ENCODE measurements around the gene FOXP4.

The FOXP4 gene

DNA sequence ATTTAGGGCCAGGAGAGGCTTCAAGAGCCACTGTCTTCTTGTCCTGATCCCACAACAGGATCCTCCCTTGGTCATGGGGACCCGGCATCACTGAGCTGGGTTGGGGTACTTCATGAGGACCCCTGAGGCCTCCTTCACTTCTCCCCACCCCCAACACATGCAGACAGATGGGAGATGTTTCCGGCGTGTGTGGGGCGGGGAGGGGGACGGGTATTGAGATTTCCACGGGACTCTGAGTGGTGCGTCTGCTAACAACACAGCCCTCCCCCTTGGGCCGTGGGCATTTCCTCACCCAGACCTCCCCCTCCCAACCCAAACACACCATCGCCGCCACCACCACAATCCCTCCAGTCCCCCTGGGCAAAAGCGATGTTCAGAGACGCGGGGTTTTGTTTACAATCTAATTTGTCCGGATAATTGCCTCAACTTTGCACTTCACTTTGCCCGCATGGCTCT lies 906 bp upstream of the FOXP4 start:
- H3K27ac ChIP-seq: no peak overlapping the region
- DNase-seq (ENCODE audit: low read depth, low spot score): no peak

DNA sequence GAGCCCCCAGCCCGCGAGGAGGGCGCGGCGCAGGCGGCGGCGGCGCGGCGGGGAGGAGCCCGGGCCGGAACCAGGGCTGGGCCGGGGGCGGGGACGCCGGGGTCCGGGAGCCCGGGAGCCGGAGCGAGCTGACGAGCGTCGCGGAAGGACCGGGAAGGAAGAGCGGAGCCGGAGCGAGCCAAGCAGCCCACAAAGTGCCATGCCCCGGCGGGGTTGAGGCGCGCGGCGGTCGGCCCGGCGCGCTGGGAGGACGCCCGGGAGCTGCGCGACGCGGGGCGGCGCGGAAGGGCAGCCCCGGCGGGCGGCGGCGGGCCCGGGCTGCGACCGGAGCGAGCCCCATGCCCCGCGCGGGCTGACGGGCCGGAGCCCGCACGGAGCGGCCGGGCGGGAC lies 289 bp downstream of the FOXP4 start:
- peak overlapping the region; percentile 77 for H3K27ac ChIP-seq
- no peak for DNase-seq (ENCODE audit: low read depth, low spot score)

DNA sequence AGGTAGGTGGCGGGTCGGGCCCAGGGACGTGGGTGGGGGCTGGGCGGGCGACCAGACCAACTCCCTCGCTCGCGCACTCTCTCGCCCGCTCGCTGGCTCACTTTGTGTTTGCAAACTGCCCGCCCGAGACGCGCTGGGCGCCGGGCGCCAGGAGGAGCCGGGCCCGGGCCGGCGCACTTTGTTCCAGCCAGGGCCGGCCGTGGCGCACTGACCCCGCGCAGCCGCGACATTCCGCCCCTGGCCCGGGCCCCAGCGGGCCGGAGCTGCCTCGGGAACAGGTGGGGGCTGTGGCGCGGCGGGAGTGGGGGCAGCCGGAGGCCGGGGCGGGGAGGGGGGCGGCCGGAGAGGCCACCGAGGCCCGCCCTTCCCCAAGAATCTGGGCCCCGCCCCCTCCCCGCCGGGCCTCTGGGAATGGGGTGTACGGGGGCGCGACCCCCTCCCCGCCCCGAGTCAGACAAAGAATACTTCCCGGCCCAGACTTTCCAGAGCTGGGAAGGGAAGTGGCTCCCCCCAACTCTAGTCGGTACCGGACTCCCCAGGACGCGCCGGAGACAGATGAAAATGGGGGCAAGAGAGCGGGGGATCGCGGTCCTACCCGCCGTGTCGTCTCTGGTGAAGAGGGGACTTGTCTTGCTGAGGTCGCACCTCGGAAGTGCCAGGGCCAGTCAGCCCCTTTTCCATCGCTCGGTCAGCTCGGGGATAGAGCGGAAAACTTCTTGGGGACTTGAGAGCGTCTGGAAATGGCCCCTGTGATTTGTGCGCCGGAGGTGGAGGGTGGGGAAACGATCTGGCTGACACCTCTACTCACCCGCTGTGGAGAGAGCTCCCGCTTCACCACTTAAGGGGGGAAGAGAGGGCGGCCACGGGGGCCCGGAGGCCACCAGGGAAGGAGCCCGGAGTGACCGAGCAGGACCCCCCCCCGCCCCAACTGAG lies 951 bp downstream of the FOXP4 start:
- H3K27ac ChIP-seq: peak overlapping the region; percentile 77
- DNase-seq (ENCODE audit: low read depth, low spot score): no peak

DNA sequence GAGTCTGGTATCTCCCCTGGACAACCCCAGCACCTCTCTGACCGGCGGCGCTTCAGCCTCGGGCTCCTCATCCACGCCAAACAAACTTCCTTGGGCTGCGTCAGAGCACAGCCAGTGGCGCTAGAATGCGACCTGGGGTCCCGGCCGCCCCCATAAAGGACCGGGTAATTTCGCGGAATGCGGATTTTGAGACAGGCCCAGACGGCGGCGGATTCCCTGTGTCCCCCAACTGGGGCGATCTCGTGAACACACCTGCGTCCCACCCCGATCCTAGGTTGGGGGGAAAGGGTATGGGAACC lies 1.6 kb downstream of the FOXP4 start:
- DNase-seq (ENCODE audit: low read depth, low spot score): no peak
- no peak overlapping the region for H3K27ac ChIP-seq

DNA sequence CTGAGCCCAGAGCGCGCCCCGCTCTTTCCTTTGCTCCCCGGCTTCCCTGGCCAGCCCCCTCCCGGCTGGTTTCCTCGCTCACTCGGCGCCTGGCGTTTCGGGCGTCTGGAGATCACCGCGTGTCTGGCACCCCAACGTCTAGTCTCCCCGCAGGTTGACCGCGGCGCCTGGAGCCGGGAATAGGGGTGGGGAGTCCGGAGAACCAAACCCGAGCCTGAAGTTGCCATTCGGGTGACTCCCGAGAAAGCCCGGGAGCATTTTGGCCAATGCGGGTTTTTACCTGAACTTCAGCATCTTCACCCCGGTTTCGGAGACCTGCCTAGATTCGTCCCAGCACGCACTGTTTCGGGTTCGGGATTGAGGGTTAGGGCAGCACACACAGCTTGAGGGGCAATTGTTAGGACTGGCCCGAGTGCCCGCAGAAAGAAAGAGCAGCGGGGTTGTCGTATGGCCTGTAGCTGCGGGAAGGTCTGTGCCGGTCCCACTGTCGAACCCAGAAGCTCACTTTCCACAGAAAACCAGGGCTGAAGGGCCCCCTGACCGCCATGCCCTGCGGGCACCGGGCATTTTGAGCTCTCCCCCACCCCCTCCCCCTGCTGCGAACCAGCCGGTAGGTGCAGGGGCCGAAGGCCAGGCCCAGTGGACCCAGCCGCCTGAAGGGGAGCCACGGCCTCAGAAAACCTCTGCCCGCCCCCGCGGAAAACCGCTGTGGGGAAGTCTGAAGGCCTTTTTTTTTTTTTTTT lies 2.1 kb downstream of the FOXP4 start:
- H3K27ac ChIP-seq: no peak overlapping the region
- DNase-seq (ENCODE audit: low read depth, low spot score): no peak

DNA sequence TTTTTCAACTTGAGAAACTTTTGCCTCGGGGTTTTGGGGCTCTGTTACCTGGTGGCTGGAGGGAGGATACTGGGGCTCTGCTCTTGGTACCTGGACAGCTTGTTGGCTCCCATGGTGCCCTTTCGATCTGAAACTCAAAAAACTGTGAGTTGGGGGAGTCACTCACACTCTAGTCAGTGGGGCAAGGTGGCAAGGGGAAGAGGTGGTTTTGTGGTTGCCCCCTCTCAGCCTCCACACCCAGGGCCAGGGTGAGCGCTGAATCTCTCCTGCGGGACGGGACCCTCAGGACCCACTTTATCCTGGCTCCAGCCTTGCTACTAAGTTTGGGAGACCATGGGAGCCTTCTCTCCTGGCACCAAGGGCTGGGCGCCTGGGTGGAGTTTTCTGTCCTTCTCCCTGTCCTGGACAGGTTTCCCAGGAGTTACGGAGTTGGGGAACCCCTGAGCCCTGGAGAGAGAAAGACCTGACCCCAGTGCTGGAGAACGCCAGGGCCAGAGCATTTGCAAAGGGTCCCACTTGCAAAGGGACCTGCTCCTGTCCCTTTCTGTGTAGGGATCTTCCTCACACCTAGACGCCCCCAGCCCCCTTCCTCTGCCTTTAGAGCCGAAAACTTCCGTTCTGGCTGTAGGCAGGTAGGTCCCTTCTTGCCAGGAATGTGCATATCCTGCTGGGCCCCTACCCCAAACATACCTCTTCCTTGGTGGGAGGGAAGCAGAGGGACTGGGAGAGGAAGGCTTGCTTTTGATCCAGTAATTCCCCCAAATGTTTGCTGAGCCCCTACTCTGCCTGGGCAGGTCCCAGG lies 2.9 kb downstream of the FOXP4 start:
- no peak overlapping the region for H3K27ac ChIP-seq
- no peak for DNase-seq (ENCODE audit: low read depth, low spot score)

DNA sequence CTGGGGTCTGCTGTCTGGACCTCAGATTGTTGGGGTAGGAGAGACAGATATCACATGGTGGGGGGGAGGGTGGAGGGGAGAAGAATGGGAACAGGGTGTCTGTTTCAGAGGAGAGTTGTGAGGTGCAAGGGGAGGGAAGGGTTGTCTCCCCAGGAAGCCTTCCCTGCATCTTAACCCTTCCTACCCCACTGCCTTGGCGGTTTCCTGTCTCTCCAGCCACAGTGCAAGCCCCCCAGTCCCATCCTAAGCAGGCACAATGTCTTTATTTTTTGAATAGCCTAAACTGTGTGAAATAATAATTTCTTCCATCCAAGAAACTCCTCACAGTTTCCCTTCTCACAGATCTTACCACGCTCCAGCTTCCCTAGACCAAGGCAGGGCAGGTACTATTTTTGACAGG lies 3.5 kb downstream of the FOXP4 start:
- no peak for DNase-seq (ENCODE audit: low read depth, low spot score)
- no peak overlapping the region for H3K27ac ChIP-seq

DNA sequence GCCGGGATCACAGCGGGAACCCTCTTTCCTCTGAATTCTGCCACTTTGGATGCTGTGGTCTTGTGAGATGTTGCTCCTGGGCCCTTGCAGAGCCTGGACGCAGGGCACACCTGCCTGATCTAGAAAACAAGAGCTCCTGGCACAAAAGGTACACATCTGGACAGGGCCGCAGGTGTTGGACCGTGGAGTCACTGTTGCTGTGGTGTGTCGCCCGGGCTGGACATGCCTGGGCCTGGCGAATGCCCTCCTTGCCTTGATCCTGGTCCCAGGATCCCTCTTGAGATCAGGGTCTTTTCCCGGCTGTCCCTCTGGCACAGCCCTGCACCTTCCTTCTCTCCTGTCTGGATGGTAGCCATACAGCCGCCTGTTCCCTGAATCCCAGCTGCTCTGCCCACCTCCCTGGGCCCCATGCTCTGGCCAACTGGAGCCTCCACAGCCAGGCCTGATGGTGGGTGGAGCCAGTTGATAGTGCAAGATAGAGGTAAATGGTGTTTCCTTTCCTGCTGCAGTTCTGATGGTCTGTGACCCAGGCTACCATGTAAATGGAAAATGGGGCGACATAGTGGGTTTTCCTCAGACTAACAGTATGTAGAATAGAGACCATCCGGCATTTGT lies 5.0 kb downstream of the FOXP4 start:
- no peak for DNase-seq (ENCODE audit: low read depth, low spot score)
- no peak overlapping the region for H3K27ac ChIP-seq

DNA sequence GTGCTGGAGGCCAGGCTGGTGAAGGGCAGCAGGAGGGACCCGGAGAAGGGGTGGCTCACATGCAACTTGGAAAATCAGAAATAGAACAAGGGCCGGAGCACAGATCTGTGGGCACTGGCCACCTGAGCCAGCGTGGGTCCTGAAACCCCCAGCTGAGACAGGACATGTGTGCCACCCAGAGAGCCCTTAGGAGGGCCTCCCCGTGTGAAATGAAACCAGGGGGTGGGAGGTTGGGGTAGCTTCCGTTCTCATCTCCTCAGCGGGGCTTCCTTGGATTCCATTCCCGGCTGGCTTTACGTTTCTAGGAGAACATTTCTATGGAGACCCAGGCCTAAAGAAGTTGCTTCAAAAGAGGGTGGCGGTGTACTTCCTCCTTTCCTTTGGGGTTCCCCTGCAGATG lies 5.7 kb downstream of the FOXP4 start:
- no peak for DNase-seq (ENCODE audit: low read depth, low spot score)
- no peak overlapping the region for H3K27ac ChIP-seq

DNA sequence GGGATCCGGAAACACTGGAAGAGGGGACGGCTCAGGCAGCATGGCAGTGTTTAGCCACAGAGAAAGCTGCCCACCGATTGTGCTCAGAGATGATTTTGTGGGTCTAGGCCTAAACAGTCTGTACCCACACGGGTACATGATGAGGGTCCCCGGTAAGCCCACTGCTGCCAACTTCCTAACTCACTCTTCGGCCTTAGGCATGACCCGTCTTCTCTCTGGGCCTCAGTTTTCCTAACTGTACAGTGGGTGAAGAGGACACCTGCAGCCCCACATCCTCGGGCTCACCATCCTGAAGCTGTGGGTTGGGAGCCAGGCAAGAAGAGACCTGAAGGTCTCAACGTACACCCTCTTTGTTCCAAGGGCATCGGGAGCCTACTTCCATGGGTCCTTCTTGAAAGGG lies 6.5 kb downstream of the FOXP4 start:
- DNase-seq (ENCODE audit: low read depth, low spot score): no peak
- H3K27ac ChIP-seq: no peak overlapping the region

DNA sequence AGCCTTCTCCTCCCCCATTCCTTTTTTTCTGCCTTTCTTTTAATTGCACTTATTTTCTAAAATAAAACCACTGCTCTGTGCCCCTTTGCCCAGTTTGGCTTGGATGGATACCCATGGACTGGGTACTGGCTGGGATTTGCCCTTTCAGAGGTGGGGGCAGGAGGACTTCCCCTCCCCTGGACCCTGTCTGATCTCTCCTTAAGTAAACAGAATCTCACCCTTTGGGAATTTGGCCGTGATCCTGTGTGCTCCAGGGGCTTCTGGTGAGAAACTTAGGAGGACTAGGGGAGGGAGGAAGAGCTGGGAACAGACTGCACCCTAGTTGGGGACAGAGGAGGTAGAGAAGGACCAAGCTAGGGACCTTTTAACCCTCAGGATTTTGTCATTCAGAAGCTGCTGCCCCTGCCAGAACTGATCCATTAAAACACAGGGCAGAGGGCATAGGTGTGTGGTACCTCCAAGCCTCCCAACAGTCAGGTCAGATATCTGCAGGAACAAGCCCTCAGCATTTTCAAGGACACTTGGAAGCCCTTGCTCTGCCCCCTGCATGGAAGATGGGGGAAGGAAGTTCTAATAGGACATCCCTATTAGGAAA lies 7.3 kb downstream of the FOXP4 start:
- DNase-seq (ENCODE audit: low read depth, low spot score): no peak
- H3K27ac ChIP-seq: no peak overlapping the region

DNA sequence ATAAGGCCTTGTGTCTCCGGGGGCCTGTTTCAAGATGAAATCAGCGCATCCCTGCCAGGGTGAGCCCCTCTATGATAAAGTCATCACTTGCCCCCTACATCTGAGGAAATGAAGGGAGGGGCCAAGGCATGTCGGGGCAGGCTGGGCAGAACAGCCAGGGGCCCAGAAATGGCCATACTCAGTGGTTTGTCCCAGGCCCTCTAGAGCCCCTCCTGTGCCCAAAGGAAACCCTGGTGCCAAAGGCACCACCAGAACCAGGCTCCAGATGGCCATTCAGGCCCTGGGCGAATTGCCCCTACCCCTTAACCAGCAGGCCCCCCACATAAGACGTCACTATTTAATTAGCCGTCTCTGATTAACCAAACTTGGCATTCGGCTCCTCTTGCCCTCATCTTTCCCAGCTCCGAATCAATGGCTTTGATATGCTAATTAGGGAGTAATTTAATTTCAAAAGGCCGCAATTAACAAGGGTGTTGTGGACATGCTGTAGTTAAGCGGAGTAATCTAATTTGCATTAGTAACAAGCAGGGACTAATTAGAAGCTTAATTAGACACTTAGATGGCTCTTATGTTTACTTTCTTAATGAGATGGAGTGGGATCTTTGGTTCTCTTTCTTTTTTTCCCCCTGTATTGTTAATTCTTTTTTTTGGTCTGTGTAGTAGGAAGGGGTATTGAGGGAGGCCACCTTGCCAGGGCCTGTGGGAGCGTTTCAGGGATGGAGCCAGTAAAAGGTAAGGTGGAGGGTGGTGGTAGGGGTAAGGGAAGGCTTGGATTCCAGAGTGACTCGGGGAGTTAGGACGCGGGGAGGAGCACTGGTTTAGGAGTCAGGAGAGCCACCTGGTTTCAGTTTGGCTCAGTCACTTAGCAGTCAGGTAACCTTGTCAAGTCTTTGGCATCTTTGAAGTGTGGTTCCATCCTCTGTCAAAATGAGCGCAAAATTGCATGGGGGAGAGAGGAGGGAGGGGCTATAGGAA lies 9.4 kb downstream of the FOXP4 start:
- no peak for DNase-seq (ENCODE audit: low read depth, low spot score)
- H3K27ac ChIP-seq: no peak overlapping the region

DNA sequence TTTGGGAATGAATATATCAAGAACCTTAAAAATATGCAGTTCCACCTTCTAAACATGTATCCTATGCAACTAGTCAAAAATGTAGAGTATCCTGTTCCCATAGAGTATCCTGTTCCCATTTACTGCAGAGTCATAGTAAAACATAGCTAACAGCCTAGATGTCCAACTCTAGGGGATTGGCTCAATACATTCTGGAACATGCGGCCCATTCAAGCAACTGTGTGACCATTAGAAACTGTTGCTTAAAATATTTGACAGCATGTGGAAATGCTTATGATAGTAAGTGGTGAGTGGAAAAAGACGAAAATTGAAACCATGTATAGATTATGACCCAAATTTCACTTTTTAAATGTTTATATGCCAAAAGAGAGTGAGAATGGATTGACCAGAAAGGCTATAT lies 11.2 kb downstream of the FOXP4 start:
- no peak overlapping the region for H3K27ac ChIP-seq
- no peak for DNase-seq (ENCODE audit: low read depth, low spot score)

DNA sequence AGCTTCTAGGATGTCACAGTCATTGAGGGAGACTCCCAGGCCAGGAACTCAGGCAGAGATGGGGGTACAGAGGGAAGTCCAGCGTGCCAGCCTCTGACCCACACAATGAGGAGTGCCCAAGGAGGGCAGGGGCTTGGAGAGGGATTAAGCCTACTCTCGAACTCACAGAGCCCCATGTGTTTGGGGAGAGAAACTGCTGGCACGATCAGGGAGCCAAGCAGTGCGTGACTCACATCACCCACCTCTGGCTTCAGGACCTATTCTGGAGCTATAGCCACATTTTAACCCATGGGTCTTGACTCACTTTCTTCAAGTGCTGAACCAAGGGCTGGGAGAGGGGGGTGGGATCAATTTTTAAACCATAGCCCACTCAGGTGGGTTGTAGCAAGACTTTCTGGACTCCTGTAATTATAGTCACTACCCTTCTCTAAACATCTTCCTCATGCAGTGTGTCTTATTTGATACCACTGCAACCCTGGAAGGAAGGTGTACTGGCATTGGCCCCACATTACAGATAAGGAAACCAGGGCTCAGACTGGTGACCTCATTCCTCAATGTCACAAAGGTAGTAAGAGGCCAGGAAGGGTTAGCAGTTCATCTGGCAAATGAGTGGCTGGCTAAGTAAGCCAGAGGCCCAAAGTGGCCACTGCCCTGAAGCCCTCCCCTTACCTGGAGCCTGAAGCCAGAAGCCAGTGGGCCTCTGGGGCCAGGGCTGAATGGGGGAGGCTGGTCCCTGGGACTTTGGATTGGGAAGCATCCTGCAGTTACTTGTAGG lies 12.0 kb downstream of the FOXP4 start:
- H3K27ac ChIP-seq: no peak overlapping the region
- no peak for DNase-seq (ENCODE audit: low read depth, low spot score)

DNA sequence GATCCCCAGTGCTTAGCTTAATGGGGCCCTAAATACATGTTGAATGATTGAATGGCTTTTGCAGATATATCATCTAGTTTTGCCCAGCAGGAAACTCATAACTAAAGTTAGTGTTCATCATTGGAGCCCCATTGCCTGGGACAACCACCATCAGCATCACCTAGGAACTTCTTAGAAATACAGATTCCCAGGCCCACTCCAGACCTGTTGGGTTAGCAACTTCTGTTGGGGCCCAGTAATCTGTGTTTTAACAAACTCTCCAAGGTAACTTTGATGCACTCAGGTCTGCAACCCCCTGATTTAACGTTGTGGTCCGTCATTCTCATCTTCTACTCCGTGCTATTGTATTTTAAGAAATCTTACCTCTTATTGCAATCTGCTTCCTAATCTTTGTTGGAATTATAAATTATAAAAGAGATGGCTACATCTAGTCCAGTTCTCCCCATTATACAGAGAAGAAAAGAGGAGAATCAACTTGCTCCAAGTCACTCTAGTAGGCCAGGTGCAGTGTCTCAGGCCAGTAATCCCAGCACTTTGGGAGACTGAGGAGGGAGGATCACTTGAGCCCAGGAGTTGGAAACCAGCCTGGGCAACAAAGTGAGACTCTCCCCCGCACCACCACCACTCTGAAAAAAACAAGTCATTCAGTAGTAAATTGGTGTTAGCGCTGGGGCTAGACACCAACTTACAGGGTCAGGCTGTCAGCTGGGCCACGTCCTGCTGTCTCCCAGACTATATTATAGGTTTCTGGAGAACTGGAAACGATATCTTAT lies 13.7 kb downstream of the FOXP4 start:
- no peak for DNase-seq (ENCODE audit: low read depth, low spot score)
- no peak overlapping the region for H3K27ac ChIP-seq

DNA sequence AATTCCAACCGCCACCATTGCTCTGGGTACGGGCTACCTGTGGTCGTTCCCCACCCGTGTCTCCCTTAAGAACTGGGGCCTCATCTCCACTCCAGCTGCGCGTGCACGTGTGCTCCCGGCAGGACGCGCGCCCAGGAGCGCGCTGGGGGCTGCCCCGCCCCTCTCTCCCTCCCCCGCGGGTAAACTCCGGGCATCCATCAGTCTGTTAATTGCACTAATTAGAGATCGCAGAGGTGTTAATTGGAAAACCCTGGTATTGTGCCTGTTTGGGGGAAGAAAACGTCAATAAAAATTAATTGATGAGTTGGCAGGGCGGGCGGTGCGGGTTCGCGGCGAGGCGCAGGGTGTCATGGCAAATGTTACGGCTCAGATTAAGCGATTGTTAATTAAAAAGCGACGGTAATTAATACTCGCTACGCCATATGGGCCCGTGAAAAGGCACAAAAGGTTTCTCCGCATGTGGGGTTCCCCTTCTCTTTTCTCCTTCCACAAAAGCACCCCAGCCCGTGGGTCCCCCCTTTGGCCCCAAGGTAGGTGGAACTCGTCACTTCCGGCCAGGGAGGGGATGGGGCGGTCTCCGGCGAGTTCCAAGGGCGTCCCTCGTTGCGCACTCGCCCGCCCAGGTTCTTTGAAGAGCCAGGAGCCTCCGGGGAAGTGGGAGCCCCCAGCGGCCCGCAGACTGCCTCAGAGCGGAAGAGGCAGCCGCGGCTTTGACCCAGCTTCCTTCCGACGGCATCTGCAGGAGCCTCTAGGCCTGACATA lies 14.4 kb downstream of the FOXP4 start:
- no peak overlapping the region for H3K27ac ChIP-seq
- DNase-seq (ENCODE audit: low read depth, low spot score): no peak

DNA sequence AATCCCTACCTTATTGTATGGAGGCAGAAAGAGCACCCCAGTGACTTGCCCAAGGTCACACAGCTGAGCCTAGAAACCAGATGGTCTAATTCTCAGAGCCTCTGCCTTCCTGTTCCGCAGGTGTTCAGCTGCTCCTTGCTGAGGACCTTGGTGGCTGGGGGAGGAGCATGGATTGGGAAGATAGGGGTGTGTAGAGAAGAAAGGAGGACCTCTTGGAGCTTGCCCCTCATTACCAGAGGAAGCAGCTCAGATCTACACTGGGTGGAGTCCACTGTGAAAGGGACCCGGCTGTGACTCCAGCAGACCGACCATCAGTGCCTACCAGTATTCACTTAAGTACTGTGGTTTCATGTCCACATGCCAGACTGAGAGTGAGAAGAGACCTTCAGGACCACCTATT lies 15.2 kb downstream of the FOXP4 start:
- no peak for DNase-seq (ENCODE audit: low read depth, low spot score)
- no peak overlapping the region for H3K27ac ChIP-seq
